SK-N-SH (cell line): ENCODE data around the gene GAB2. TPM values are rescaled to one million over a fixed set of nuclear protein-coding genes. Genes with fewer than 3 reads are reported as not detected.

Experiments
- CTCF ChIA-PET: fragments of 300-600, 350-600 bp; formaldehyde crosslinking; extraction: SDS; loops from one replicate; lab custom pipeline; 2021; lab: Yijun Ruan, JAX
- POLR2A ChIA-PET: fragments of 350-600 bp; sonication (Branson Sonifier 250); formaldehyde crosslinking; extraction: SDS; loops from one replicate; lab custom pipeline; 2020; ENCODE audit warnings: antibody characterized with exemption, inconsistent platforms; lab: Yijun Ruan, JAX
- DNase-seq: peaks from one replicate; pipeline ENCODE4 v3.0.0; 2012
- H2AFZ ChIP-seq: fragments of 200-600 bp; sonication (generic); 2 replicates; pipeline ENCODE4 v1.8.1; 2016; ENCODE audit warnings: antibody characterized with exemption, mild to moderate bottlenecking, low read depth
- H3F3A ChIP-seq: fragments of 200-600 bp; sonication (generic); replicated peaks from 2 replicates; pipeline ENCODE3; 2016; ENCODE audit warnings: antibody characterized with exemption, mild to moderate bottlenecking; ENCODE audit not compliant: insufficient read depth
- H3K27ac ChIP-seq, 2 experiments: fragments of 200-500 bp in 1 of 2; fragments of 200-600 bp in 1 of 2; sonication (Bioruptor generic) in 1 of 2; sonication (generic), shearing (Covaris generic) in 1 of 2; 2 replicates each; pipeline versions ENCODE4 v1.5.1 to v1.6.1; 2014 to 2016; ENCODE audit warnings: low read depth in 2 of 2, inconsistent platforms in 1 of 2, low read length in 1 of 2, mild to moderate bottlenecking in 1 of 2, mixed read lengths in 1 of 2
- H3K27me3 ChIP-seq: fragments of 200-600 bp; sonication (generic), shearing (Covaris generic); 2 replicates; pipeline ENCODE4 v1.6.1; 2016; ENCODE audit warnings: mixed run types; ENCODE audit not compliant: insufficient read depth
- H3K36me3 ChIP-seq, 2 experiments: fragments of 200-500 bp in 1 of 2; fragments of 200-600 bp in 1 of 2; sonication (Bioruptor generic) in 1 of 2; sonication (generic) in 1 of 2; replicated peaks in 1 of 2; 2 replicates each; pipeline versions ENCODE3 to v1.5.1; 2014 to 2016; ENCODE audit warnings: low read length in 1 of 2, mild to moderate bottlenecking in 1 of 2; ENCODE audit not compliant: insufficient read depth in 2 of 2, control insufficient read depth in 1 of 2
- H3K4me1 ChIP-seq, 2 experiments: fragments of 200-500 bp in 1 of 2; fragments of 200-600 bp in 1 of 2; sonication (Bioruptor generic) in 1 of 2; sonication (generic), shearing (Covaris generic) in 1 of 2; 2 replicates each; pipeline versions ENCODE4 v1.5.1 to v1.6.1; 2014 to 2016; ENCODE audit warnings: low read depth in 1 of 2, low read length in 1 of 2, mixed run types in 1 of 2; ENCODE audit not compliant: insufficient read depth in 2 of 2, control insufficient read depth in 1 of 2
- H3K4me2 ChIP-seq: fragments of 200-600 bp; sonication (generic), shearing (Covaris generic); 2 replicates; pipeline ENCODE4 v1.6.1; 2017; ENCODE audit warnings: mixed run types
- H3K4me3 ChIP-seq, 2 experiments: fragments of 200-500 bp in 1 of 2; fragments of 200-600 bp in 1 of 2; sonication (Bioruptor generic) in 1 of 2; sonication (generic), shearing (Covaris generic) in 1 of 2; 2 replicates each; pipeline versions ENCODE4 v1.5.1 to v1.8.1; 2014 to 2016; ENCODE audit warnings: low read depth in 2 of 2, inconsistent platforms in 1 of 2, low read length in 1 of 2, mild to moderate bottlenecking in 1 of 2, mixed read lengths in 1 of 2, moderate library complexity in 1 of 2
- H3K79me2 ChIP-seq: fragments of 200-600 bp; sonication (generic); 2 replicates; pipeline ENCODE4 v1.8.1; 2017; ENCODE audit warnings: mild to moderate bottlenecking; ENCODE audit not compliant: insufficient read depth
- H3K9ac ChIP-seq: fragments of 200-600 bp; sonication (generic); 2 replicates; pipeline ENCODE4 v1.6.1; 2017; ENCODE audit warnings: mixed run types
- H3K9me2 ChIP-seq: fragments of 200-600 bp; sonication (generic); 2 replicates; pipeline ENCODE4 v1.6.1; 2017; ENCODE audit warnings: mixed run types
- H3K9me3 ChIP-seq: fragments of 200-600 bp; sonication (generic); 2 replicates; pipeline ENCODE4 v1.6.1; 2017; ENCODE audit warnings: mixed run types, mild to moderate bottlenecking, moderate library complexity
- H4K20me1 ChIP-seq: fragments of 200-600 bp; sonication (generic); 2 replicates; pipeline ENCODE4 v1.6.1; 2017; ENCODE audit warnings: mild to moderate bottlenecking, mixed run types; ENCODE audit not compliant: insufficient read depth
- CHD2 ChIP-seq: fragments of 150-350 bp; IDR thresholded peaks from 2 replicates; pipeline ENCODE4 v1.6.1; 2018; ENCODE audit warnings: low read length; ENCODE audit not compliant: partially characterized antibody
- EZH2phosphoT487 ChIP-seq: fragments of 200-600 bp; sonication (generic); IDR thresholded peaks from 2 replicates; pipeline ENCODE4 v1.6.1; 2017; ENCODE audit warnings: low read depth, mixed run types, mild to moderate bottlenecking, antibody characterized with exemption, moderate library complexity, borderline replicate concordance
- FOSL2 ChIP-seq: IDR thresholded peaks from 2 replicates; pipeline ENCODE4 v1.4.0; 2012; ENCODE audit warnings: low read depth, mild to moderate bottlenecking, moderate library complexity, borderline replicate concordance
- FOXM1 ChIP-seq: IDR thresholded peaks from 2 replicates; pipeline ENCODE4 v1.4.0; 2012; ENCODE audit warnings: low read depth, mild to moderate bottlenecking
- GABPA ChIP-seq: IDR thresholded peaks from 2 replicates; pipeline ENCODE4 v1.4.0; 2012; ENCODE audit warnings: low read depth, mild to moderate bottlenecking
- NFIC ChIP-seq: IDR thresholded peaks from 2 replicates; pipeline ENCODE4 v1.4.0; 2012; ENCODE audit warnings: borderline replicate concordance
- NRF1 ChIP-seq: IDR thresholded peaks from 2 replicates; pipeline ENCODE4 v1.6.1; 2012; ENCODE audit warnings: low read depth, mild to moderate bottlenecking, low read length
- POLR2AphosphoS5 ChIP-seq: IDR thresholded peaks from 2 replicates; pipeline ENCODE4 v1.6.1; 2012; ENCODE audit warnings: low read depth, low read length
- RAD21 ChIP-seq: IDR thresholded peaks from 2 replicates; pipeline ENCODE4 v1.6.1; 2012; ENCODE audit warnings: mild to moderate bottlenecking, low read length
- RCOR1 ChIP-seq: fragments of 150-350 bp; IDR thresholded peaks from 2 replicates; pipeline ENCODE4 v1.6.1; 2017; ENCODE audit warnings: antibody characterized with exemption, low read length
- RFX5 ChIP-seq: IDR thresholded peaks from 2 replicates; pipeline ENCODE4 v1.6.1; 2012; ENCODE audit warnings: mild to moderate bottlenecking, improper control_type of control experiment, low read length
- RXRA ChIP-seq: IDR thresholded peaks from 2 replicates; pipeline ENCODE4 v1.4.0; 2012; ENCODE audit warnings: low read depth, mild to moderate bottlenecking, borderline replicate concordance
- SIN3A ChIP-seq: IDR thresholded peaks from 2 replicates; pipeline ENCODE4 v1.6.1; 2012; ENCODE audit warnings: low read depth, mild to moderate bottlenecking, low read length, moderate library complexity, borderline replicate concordance
- TCF12 ChIP-seq: IDR thresholded peaks from 2 replicates; pipeline ENCODE4 v1.4.0; 2012
- USF2 ChIP-seq: fragments of 150-350 bp; IDR thresholded peaks from 2 replicates; pipeline ENCODE4 v1.6.1; 2017; ENCODE audit warnings: antibody characterized with exemption, low read length, low read depth, borderline replicate concordance
- YY1 ChIP-seq: IDR thresholded peaks from 2 replicates; pipeline ENCODE4 v1.4.0; 2012; ENCODE audit warnings: low read depth, mild to moderate bottlenecking
- WGBS: methylation state at CpG from one replicate; pipeline ENCODE4 v1.1.6; 2017; ENCODE audit warnings: low lambda C conversion rate; 5-methylcytosine and 5-hydroxymethylcytosine counted together
- polyA plus RNA-seq, 3 experiments: library from polyadenylated mRNA; depleted of rRNA; stranded (reverse); fragments of >200 nt; gene quantifications; 2 replicates each; pipeline ENCODE4 v1.2.3, GENCODE V29; 2012
- TF ChIP-seq, protein P1 (sequence below): IDR thresholded peaks from 2 replicates; pipeline ENCODE4; 2012
- TF ChIP-seq, protein P2 (sequence below): fragments of 150-350 bp; IDR thresholded peaks from 2 replicates; pipeline ENCODE4 v1.6.1; 2016; ENCODE audit warnings: mild to moderate bottlenecking, low read depth, low read length
- TF ChIP-seq, protein P3 (sequence below): IDR thresholded peaks from 2 replicates; pipeline ENCODE4 v1.4.0; 2012; ENCODE audit warnings: low read depth

Gene GAB2
- polyA plus RNA-seq, 1 of the 3 experiments (the other 2 are of a cell fraction), result 5.6 TPM

DNA sequence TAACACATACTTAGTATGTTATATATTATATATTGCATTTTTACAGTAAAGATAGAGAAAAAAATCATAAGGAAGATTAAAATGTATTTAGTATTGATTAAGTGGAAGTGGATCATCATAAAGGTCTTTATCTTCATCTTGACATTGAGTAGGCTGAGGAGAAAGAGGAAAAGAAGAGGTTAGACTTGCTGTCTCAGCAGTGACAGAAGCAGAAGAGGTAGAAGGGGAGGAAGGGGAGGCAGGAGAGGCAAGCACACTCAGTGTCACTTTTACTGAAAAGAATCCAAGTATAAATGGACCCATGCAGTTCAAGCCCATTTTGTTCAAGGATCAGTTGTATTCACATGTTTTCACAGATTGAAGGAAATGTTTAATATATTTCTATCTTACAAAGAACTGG lies 69.7 kb downstream of the GAB2 start:
- H3K79me2 ChIP-seq, result peaks cover 17% of the 10 kb centered on the region
- no peak for TF ChIP-seq EZH2phosphoT487
- TF ChIP-seq RAD21, result no peak
- TF ChIP-seq, protein P1, sequence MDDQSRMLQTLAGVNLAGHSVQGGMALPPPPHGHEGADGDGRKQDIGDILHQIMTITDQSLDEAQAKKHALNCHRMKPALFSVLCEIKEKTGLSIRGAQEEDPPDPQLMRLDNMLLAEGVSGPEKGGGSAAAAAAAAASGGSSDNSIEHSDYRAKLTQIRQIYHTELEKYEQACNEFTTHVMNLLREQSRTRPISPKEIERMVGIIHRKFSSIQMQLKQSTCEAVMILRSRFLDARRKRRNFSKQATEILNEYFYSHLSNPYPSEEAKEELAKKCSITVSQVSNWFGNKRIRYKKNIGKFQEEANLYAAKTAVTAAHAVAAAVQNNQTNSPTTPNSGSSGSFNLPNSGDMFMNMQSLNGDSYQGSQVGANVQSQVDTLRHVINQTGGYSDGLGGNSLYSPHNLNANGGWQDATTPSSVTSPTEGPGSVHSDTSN, result no peak
- TF ChIP-seq USF2, result no peak
- no peak for TF ChIP-seq CHD2
- TF ChIP-seq RXRA, result no peak
- no peak for TF ChIP-seq GABPA
- no peak for TF ChIP-seq POLR2AphosphoS5
- no peak for TF ChIP-seq RFX5
- no peak for TF ChIP-seq TCF12
- TF ChIP-seq FOSL2, result no peak
- TF ChIP-seq RCOR1, result no peak
- TF ChIP-seq YY1, result no peak
- TF ChIP-seq, protein P2, sequence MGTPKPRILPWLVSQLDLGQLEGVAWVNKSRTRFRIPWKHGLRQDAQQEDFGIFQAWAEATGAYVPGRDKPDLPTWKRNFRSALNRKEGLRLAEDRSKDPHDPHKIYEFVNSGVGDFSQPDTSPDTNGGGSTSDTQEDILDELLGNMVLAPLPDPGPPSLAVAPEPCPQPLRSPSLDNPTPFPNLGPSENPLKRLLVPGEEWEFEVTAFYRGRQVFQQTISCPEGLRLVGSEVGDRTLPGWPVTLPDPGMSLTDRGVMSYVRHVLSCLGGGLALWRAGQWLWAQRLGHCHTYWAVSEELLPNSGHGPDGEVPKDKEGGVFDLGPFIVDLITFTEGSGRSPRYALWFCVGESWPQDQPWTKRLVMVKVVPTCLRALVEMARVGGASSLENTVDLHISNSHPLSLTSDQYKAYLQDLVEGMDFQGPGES, result no peak
- no peak for TF ChIP-seq SIN3A
- no peak for TF ChIP-seq FOXM1
- TF ChIP-seq, all 33 proteins: peak for 0
- peaks cover 5% of the 10 kb centered on the region for H3F3A ChIP-seq
- no peaks in the 10 kb centered on the region for H4K20me1 ChIP-seq
- no peaks in the 10 kb centered on the region for H3K9me3 ChIP-seq
- H3K9me2 ChIP-seq, result no peaks in the 10 kb centered on the region
- ChIA-PET POLR2A (no interaction called here), CTCF (no interaction called here)
- no peak overlapping the region for H3K9ac ChIP-seq
- no peak overlapping the region for H3K4me2 ChIP-seq
- H3K4me1 ChIP-seq, result peaks cover 53 to 56% of the 10 kb centered on the region in 2 experiments; a peak in 3 of 4 replicates
- no peak overlapping the region for H3K27ac ChIP-seq
- no peak overlapping the region for H3K4me3 ChIP-seq
- no peak overlapping the region for H2AFZ ChIP-seq
- no peaks in the 10 kb centered on the region for H3K27me3 ChIP-seq
- H3K36me3 ChIP-seq, result no peaks in the 10 kb centered on the region
- no peak for DNase-seq

GRCh38 chr11:78346799-78347198 lies 70.8 kb downstream of the GAB2 start:
- H3K36me3 ChIP-seq, result no peaks in the 10 kb centered on the region
- no peak overlapping the region for H3K4me3 ChIP-seq
- H3K9me2 ChIP-seq, result no peaks in the 10 kb centered on the region
- H3K4me2 ChIP-seq, result no peak overlapping the region
- DNase-seq, result no peak
- no peak overlapping the region for H3K9ac ChIP-seq
- peaks cover 15% of the 10 kb centered on the region for H3K79me2 ChIP-seq
- POLR2A ChIA-PET, result no interaction called here
- 65% methylated on average over 1 of the region's 1 CpG for WGBS
- TF ChIP-seq, protein P3, sequence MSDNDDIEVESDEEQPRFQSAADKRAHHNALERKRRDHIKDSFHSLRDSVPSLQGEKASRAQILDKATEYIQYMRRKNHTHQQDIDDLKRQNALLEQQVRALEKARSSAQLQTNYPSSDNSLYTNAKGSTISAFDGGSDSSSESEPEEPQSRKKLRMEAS, result no peak
- no peak for TF ChIP-seq USF2
- TF ChIP-seq NRF1, result no peak
- TF ChIP-seq RCOR1, result no peak
- no peak for TF ChIP-seq TCF12
- no peak for TF ChIP-seq NFIC
- H2AFZ ChIP-seq, result no peak overlapping the region
- no peaks in the 10 kb centered on the region for H4K20me1 ChIP-seq
- H3K27me3 ChIP-seq, result no peaks in the 10 kb centered on the region
- peaks cover 41 to 49% of the 10 kb centered on the region in 2 experiments; a peak in 3 of 4 replicates for H3K4me1 ChIP-seq
- CTCF ChIA-PET, result no interaction called here
- H3F3A ChIP-seq, result peaks cover 5% of the 10 kb centered on the region
- no peaks in the 10 kb centered on the region for H3K9me3 ChIP-seq
- H3K27ac ChIP-seq, result no peak overlapping the region; a peak in 1 of 4 replicates
